ENCODE results near the gene LRRK2.
"Not testable (repeated sequence)": the region's sequence is repeated elsewhere in the genome, so short reads cannot be mapped to it uniquely, and the experiment has no call there.

The LRRK2 gene

GRCh38 chr12:40250652-40251051 is 25.9 kb downstream of the LRRK2 start:
- not testable (repeated sequence) for DNase-seq

- DNase-seq = no peak
Observed at GRCh38 chr12:40253936-40254335, 29.1 kb downstream of the LRRK2 start.

- DNase-seq = no peak
Observed at GRCh38 chr12:40254455-40255085, 29.8 kb downstream of the LRRK2 start.

- DNase-seq = no peak
Observed at GRCh38 chr12:40258371-40258770, 33.6 kb downstream of the LRRK2 start.

- DNase-seq = no peak
Observed at GRCh38 chr12:40261937-40262336, 37.1 kb downstream of the LRRK2 start.

GRCh38 chr12:40262657-40263056 is 37.9 kb downstream of the LRRK2 start:
- no peak for DNase-seq

- no peak for DNase-seq
Observed at GRCh38 chr12:40263616-40264409, 39.0 kb downstream of the LRRK2 start.

- no peak for DNase-seq
Observed at GRCh38 chr12:40271981-40272664, 47.3 kb downstream of the LRRK2 start.

GRCh38 chr12:40281791-40282364 is 57.1 kb downstream of the LRRK2 start:
- no peak for DNase-seq

GRCh38 chr12:40286583-40286982 is 61.8 kb downstream of the LRRK2 start:
- DNase-seq = no peak

- no peak for DNase-seq
Observed at GRCh38 chr12:40287369-40287975, 62.7 kb downstream of the LRRK2 start.

GRCh38 chr12:40292788-40293429 is 68.1 kb downstream of the LRRK2 start:
- DNase-seq = no peak

GRCh38 chr12:40298341-40298740 is 73.5 kb downstream of the LRRK2 start:
- no peak for DNase-seq

GRCh38 chr12:40300490-40300889 is 75.7 kb downstream of the LRRK2 start:
- no peak for DNase-seq

- no peak for DNase-seq
Observed at GRCh38 chr12:40309001-40309400, 84.2 kb downstream of the LRRK2 start.

GRCh38 chr12:40310211-40310610 is 85.4 kb downstream of the LRRK2 start:
- no peak for DNase-seq

- no peak for DNase-seq
Observed at GRCh38 chr12:40312196-40312595, 87.4 kb downstream of the LRRK2 start.

- DNase-seq = no peak
Observed at GRCh38 chr12:40312982-40313576, 88.3 kb downstream of the LRRK2 start.

- no peak for DNase-seq
Observed at GRCh38 chr12:40313928-40314327, 89.1 kb downstream of the LRRK2 start.

- DNase-seq = no peak
Observed at GRCh38 chr12:40314927-40315326, 90.1 kb downstream of the LRRK2 start.

- DNase-seq = no peak
Observed at GRCh38 chr12:40315375-40315774, 90.6 kb downstream of the LRRK2 start.

- no peak for DNase-seq
Observed at GRCh38 chr12:40324261-40324660, 99.5 kb downstream of the LRRK2 start.

All from NCI-H2107 (cell line).